NB4 (cell line): ENCODE measurements around the gene ANKRD2.

ENCODE experiments used
- CTCF ChIP-seq: IDR thresholded peaks from one replicate; pipeline ENCODE4 v1.5.1; 2012; ENCODE audit warnings: low read depth, low read length
- POLR2A ChIP-seq: IDR thresholded peaks from 2 replicates; pipeline ENCODE4 v1.6.1; 2011; ENCODE audit warnings: mild to moderate bottlenecking; ENCODE audit not compliant: insufficient read length; ENCODE audit errors: extremely low read depth

GRCh38 chr10:97574374-97575126, 2.0 kb downstream of the ANKRD2 start:
- no peak for TF ChIP-seq CTCF
- TF ChIP-seq POLR2A, result no peak
